Putamen (tissue), 1 donor: Measurements from ENCODE around the gene RNF135.
"Not testable (repeated sequence)": the region's sequence is repeated elsewhere in the genome, so short reads cannot be mapped to it uniquely, and the experiment has no call there.

Source experiments
- DNase-seq: peaks from one replicate; pipeline ENCODE4 v3.0.0-alpha.2; 2016; ENCODE audit warnings: low spot score

The RNF135 gene

GRCh38 chr17:31003225-31003866 is 32.5 kb downstream of the RNF135 start:
- DNase-seq = no peak

- no peak for DNase-seq
These were observed 33.3 kb downstream of the RNF135 start for GRCh38 chr17:31004160-31004559.

- DNase-seq = no peak
These were observed 37.0 kb downstream of the RNF135 start for GRCh38 chr17:31007695-31008373.

DNA sequence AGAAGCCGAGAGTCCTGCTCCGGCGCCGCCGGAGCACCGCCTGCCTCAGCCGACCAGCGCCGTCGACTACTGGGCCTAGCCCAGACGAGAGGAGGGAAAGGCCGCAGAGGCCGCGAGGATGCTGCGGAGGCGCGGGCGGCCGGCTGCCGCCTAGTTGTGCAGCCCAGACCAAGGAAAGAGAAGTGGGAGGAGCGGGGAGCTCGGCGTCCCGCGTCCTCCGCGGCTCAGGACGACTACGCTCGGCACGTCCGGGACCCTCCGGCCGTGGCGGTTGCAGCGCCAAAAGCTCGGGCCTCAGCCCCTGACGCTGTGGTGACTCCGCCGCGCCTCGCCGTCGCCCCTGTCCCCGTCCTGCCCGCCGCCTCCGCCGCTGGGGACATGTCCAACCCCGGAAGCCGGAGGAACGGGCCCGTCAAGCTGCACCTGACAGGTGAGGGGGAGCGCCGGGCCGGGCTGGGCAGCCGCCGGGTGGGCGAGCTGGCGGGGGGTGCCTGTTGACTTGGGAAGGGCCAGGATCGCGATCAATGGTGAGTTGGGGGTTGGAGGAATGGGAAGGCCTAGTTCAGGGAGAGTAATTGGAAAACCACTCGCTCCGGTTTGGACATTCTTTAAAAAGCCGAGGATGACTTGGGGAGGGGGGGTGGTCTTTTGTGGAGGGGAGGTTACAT is 37.7 kb downstream of the RNF135 start:
- peak; percentile 51 for DNase-seq

- DNase-seq = not testable (repeated sequence)
These were observed 38.3 kb downstream of the RNF135 start for GRCh38 chr17:31009042-31009702.

DNA sequence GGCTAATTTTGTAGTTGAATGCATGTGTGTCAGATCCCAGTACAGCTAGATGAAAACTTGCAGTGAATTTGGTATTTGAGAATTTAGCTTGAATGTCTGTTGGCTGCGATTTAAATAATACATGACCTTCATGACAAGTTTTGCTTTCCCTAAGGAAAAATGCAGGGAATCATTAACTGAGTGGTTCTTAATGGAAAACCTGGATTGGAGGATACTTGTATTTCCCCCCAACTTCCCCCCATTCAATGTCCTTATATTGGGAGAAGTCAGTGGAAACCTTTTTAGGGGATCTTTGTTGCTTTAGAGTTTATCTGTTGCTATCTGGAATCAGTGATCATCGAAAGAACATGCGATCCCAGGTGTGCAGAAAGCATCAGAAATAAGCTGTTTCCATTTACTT is 39.2 kb downstream of the RNF135 start:
- DNase-seq = not testable (repeated sequence)

DNA sequence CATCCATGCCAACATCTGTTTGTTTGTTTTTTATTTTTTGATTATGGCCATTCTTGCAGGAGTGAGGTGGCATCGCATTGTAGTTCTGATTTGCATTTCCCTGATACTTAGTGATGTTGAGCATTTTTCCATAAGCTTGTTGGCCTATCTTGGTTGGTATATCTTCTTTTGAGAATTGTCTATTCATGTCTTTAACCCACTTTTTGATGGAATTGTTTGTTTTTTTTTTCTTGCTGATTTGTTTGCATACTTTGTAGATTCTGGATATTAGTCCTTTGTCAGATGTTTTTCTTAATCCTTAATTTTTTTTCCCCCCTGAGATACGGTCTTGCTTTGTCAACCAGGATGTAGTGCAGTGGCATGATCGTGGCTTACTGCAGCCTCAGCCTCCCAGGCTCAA is 43.0 kb downstream of the RNF135 start:
- no peak for DNase-seq

DNA sequence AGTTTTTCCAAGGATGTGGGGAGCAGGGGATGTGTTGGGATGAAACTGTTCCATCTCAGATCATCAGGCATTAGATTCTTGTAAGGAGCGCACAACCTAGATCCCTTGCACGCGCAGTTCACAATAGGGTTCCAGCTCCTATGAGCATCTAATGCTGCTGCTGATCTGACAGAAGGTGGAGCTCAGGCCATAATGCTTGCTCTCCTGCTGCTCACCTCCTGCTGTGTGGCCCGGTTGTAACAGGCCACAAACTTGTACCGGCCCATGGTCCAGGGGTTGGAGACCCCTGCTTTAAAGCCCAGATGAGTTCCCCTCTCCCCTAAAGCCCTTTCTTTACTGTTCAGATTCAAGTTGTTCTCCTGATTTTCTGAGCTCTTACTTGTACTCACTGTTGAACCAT is 44.8 kb downstream of the RNF135 start:
- no peak for DNase-seq

GRCh38 chr17:31019004-31019403 is 48.2 kb downstream of the RNF135 start:
- DNase-seq = no peak

- not testable (repeated sequence) for DNase-seq
These were observed 52.3 kb downstream of the RNF135 start for GRCh38 chr17:31023171-31023570.

GRCh38 chr17:31031841-31032240 is 61.0 kb downstream of the RNF135 start:
- no peak for DNase-seq

- DNase-seq = not testable (repeated sequence)
These were observed 64.8 kb downstream of the RNF135 start for GRCh38 chr17:31035611-31036010.

DNA sequence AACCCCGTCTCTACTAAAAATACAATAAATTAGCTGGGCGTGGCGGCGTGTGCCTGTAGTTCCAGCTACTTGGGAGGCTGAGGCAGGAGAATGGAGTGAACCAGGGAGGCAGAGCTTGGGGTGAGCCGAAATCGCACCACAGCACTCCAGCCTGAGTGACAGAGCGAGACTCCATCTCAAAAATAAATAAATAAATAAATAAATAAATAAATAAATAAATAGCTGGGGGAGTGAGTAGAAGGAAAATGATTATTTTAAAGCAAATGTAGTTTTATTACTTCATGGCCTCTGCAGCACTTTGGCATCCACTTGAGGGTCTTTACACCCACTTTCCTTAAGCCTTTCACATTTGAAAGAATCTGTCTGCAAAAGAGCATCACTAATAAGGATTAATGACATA is 70.0 kb downstream of the RNF135 start:
- DNase-seq = not testable (repeated sequence)

DNA sequence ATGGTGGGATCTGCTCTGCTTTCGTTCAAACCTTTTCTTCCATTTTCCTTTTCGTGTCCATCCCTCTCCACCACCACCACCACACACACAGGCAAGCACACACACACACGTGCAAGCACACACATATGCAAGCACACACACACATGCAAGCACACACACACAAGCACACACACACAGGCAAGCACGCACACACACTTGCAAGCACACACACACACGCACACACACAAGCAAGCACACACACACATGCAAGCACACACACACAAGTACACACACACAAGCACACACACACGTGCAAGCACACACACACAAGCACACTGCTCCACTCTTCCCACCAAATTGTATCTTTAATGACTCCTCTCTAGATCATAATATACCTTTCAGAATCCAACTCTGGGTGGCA is 71.5 kb downstream of the RNF135 start:
- DNase-seq = not testable (repeated sequence)

DNA sequence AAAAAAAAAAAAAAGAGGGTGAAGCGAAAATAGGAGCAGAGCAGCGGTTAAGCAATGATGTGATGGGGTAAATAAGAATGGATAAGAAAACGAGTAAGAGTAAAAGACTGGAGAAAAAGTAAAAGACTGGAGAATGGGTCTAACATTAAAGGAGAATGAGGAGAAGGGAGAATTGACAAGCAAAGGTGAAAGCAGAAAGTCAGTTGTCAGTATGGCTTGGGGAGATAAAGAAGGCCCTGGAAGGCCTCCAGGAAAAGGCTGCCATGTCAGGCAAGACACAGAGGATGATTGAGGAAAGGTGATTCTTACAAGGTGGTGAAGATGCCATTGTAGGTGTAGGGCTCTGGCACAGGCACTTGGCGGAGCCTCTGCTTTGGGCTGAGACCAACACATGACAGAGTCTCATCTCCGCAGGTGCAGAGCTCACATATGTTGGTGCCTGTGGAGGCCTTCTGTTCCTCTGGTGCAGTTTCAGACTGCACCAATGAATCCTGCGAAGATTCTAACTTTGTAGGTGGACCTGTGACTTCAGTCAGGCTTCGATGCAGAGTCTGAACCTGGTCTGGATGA is 76.1 kb downstream of the RNF135 start:
- DNase-seq = not testable (repeated sequence)

GRCh38 chr17:31048142-31048541 is 77.3 kb downstream of the RNF135 start:
- DNase-seq = no peak

DNA sequence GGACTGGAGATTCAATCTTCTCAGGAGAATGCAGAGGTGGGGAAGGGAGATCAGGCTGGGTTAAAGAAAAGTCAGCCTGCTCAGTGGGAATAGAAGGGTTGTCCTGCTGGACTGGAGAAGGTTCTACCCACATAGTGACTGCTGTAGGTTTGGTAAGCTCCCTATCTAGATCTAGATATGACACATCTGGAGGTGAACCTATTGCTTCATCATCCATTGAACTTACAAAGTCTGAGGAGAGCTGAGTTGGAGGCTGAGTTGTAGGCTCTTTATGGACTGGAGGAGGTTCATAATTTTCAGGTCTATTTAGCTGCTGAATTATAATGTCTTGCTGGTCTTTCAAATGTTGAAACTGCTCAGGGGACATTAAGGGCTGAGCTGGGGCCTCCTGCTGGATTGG is 77.9 kb downstream of the RNF135 start:
- DNase-seq = no peak
